ENCODE data around the gene EOLA1.
"Not testable (repeated sequence)": the region's sequence is repeated elsewhere in the genome, so short reads cannot be mapped to it uniquely, and the experiment has no call there.

DNA sequence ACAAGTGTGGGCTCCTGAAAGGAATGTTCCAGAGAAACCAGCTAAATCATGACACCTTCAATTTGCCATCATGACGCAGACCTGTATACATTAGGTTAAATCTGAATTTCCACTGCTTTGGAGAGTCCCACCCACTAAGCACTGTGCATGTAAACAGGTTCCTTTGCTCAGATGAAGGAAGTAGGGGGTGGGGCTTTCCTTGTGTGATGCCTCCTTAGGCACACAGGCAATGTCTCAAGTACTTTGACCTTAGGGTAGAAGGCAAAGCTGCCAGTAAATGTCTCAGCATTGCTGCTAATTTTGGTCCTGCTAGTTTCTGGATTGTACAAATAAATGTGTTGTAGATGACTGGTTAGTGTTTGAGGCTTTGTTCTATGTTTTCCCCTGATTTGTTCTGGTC is 6.2 kb downstream of the EOLA1 start:
- TF ChIP-seq, protein P1, sequence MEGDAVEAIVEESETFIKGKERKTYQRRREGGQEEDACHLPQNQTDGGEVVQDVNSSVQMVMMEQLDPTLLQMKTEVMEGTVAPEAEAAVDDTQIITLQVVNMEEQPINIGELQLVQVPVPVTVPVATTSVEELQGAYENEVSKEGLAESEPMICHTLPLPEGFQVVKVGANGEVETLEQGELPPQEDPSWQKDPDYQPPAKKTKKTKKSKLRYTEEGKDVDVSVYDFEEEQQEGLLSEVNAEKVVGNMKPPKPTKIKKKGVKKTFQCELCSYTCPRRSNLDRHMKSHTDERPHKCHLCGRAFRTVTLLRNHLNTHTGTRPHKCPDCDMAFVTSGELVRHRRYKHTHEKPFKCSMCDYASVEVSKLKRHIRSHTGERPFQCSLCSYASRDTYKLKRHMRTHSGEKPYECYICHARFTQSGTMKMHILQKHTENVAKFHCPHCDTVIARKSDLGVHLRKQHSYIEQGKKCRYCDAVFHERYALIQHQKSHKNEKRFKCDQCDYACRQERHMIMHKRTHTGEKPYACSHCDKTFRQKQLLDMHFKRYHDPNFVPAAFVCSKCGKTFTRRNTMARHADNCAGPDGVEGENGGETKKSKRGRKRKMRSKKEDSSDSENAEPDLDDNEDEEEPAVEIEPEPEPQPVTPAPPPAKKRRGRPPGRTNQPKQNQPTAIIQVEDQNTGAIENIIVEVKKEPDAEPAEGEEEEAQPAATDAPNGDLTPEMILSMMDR (IDR thresholded peaks at IDR 0.05): not testable (repeated sequence)
- TF ChIP-seq POLR2A (IDR thresholded peaks at IDR 0.05); EP300 (IDR thresholded peaks at IDR 0.05; ENCODE audit: low read depth): not testable (repeated sequence)

Measured in transverse colon (tissue), 3 donors.